ENCODE measurements around the gene GPR39.

Gene GPR39

GRCh38 chr2:132604561-132604960 is 188.0 kb downstream of the GPR39 start:
- no peak for DNase-seq (ENCODE audit: low read depth in 2 of 2)

GRCh38 chr2:132605236-132606180 is 188.9 kb downstream of the GPR39 start:
- DNase-seq (ENCODE audit: low read depth in 2 of 2), result no peak

GRCh38 chr2:132606649-132607048 is 190.0 kb downstream of the GPR39 start:
- DNase-seq (ENCODE audit: low read depth in 2 of 2), result no peak

GRCh38 chr2:132607426-132608090 is 191.0 kb downstream of the GPR39 start:
- DNase-seq (ENCODE audit: low read depth in 2 of 2), result no peak

- DNase-seq (ENCODE audit: low read depth in 2 of 2), result no peak
These were observed 191.7 kb downstream of the GPR39 start for GRCh38 chr2:132608311-132608710.

GRCh38 chr2:132609101-132609890 is 192.7 kb downstream of the GPR39 start:
- DNase-seq (ENCODE audit: low read depth in 2 of 2), result no peak

- no peak for DNase-seq (ENCODE audit: low read depth in 2 of 2)
These were observed 195.1 kb downstream of the GPR39 start for GRCh38 chr2:132611719-132612118.

GRCh38 chr2:132615329-132616085 is 198.9 kb downstream of the GPR39 start:
- no peak for DNase-seq (ENCODE audit: low read depth in 2 of 2)

GRCh38 chr2:132617989-132618388 is 201.4 kb downstream of the GPR39 start:
- no peak for DNase-seq (ENCODE audit: low read depth in 2 of 2)

- DNase-seq (ENCODE audit: low read depth in 2 of 2), result no peak
These were observed 202.1 kb downstream of the GPR39 start for GRCh38 chr2:132618734-132619133.

GRCh38 chr2:132620115-132620514 is 203.5 kb downstream of the GPR39 start:
- DNase-seq (ENCODE audit: low read depth in 2 of 2), result no peak

GRCh38 chr2:132621131-132621875 is 204.7 kb downstream of the GPR39 start:
- DNase-seq (ENCODE audit: low read depth in 2 of 2), result no peak

- DNase-seq (ENCODE audit: low read depth in 2 of 2), result no peak
These were observed 206.7 kb downstream of the GPR39 start for GRCh38 chr2:132623096-132623839.

- DNase-seq (ENCODE audit: low read depth in 2 of 2), result no peak
These were observed 210.9 kb downstream of the GPR39 start for GRCh38 chr2:132627536-132627935.

- no peak for DNase-seq (ENCODE audit: low read depth in 2 of 2)
These were observed 215.5 kb downstream of the GPR39 start for GRCh38 chr2:132632000-132632649.

GRCh38 chr2:132633635-132634034 is 217.0 kb downstream of the GPR39 start:
- no peak for DNase-seq (ENCODE audit: low read depth in 2 of 2)

GRCh38 chr2:132636346-132636745 is 219.7 kb downstream of the GPR39 start:
- DNase-seq (ENCODE audit: low read depth in 2 of 2), result no peak

GRCh38 chr2:132638313-132639040 is 221.9 kb downstream of the GPR39 start:
- no peak for DNase-seq (ENCODE audit: low read depth in 2 of 2)

- DNase-seq (ENCODE audit: low read depth in 2 of 2), result no peak
These were observed 223.5 kb downstream of the GPR39 start for GRCh38 chr2:132640116-132640515.
